ENCODE measurements around the gene VMP1.
"Not testable (repeated sequence)": the region's sequence is repeated elsewhere in the genome, so short reads cannot be mapped to it uniquely, and the experiment has no call there.

VMP1 gene

DNA sequence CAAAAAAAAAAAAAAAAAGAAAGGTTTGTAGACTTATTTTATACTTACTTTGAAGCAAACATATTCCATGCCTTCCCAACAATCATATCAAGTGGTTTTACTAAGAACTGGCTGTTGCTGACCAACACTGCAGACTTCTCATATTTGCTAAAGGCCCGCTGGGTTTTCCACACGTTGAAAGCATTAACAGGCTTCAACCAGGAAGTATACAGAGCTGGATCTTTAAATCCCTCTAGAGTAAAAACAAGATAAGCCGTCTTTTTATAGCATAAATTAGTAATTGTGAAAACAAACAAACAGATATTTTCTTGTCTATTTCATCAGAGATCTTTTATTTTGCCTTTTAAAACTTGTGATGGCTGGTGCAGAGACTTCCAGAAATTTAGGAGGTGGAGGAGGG, 156.2 kb downstream of the VMP1 start:
- no peak for DNase-seq (ENCODE audit: low spot score)

DNA sequence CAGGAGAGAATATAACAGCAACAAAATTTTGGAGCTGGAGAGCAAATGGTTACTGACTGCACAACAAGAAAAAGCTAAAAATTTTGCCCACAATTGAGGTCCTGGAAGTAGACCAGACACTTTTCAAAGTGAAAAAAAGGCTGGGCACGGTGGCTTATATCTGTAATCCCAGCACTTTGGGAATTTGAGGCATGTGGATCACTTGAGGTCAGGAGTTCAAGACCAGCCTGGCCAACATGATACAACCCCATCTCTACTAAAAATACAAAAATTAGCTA, 162.4 kb downstream of the VMP1 start:
- no peak for DNase-seq (ENCODE audit: low spot score)

DNA sequence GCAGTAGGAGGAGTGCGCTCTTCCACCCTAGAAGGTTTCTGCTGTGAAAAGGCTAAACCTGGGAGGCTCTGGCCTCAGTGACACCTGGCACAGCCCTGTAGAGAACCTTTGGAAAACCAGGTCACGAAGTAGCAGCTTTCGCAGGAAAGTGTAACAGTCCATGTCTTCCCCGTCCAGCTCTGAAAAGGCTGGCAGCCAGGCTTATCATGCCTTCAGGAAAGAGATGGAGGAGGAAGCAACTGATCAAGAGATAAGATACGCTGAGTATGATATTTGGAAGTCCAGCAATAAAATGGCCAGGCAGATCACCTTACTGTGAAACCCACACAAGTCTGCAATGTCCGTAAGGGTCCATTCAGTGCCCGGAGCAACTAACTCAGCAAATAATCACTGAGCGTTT, 163.0 kb downstream of the VMP1 start:
- DNase-seq (ENCODE audit: low spot score): no peak

DNA sequence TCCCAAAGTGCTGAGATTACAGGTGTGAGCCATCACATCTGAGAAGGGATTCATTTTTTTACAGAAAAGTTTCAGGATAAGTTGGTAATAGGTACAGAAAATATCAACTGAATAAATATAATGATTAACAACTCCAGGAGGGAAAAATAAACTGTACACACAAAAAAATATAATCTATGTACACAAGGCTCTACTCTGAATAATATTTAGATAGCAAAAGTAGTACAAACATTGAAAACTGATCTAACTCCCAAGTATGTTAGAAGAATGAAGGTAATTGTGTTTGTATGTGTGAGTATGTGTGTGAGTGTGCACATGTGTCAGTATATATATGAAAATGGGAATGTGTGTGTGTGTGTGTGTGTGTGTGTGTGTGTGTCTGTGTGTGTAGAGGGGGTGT, 164.9 kb downstream of the VMP1 start:
- DNase-seq (ENCODE audit: low spot score): no peak

DNA sequence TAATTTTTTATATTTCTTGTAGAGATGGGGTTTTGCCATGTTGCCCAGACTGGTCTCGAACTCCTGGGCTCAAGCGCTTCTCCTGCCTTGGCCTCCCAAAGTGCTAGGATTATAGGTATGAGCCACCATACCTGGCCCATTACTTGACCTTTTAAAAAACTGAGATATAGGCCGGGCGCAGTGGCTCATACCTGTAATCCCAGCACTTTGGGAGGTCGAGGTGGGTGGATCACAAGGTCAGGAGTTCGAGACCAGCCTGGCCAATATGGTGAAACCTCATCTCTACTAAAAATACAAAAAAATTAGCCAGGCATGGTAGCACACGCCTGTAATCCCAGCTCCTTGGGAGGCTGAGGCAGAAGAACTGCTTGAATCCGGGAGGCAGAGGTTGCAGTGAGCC, 166.0 kb downstream of the VMP1 start:
- DNase-seq (ENCODE audit: low spot score): not testable (repeated sequence)

DNA sequence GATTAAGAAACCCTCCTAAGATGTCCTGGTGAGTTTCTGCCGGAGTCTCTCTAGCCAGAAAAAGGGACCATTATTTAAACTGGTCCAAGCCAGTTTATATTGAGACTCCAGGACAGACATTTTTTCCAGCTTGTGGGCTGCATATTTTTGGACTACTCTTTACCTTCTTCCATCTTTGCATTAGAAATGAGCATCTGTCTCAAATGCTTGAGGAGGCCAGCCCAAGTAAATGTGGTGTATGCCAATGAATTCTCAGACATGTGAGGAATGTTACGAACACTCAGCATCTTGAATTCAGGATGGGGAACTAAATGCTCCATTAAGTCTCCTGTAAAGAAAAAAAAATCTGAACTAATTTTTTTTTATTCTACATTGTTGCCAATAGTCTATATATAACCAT, 166.9 kb downstream of the VMP1 start:
- no peak for DNase-seq (ENCODE audit: low spot score)

DNA sequence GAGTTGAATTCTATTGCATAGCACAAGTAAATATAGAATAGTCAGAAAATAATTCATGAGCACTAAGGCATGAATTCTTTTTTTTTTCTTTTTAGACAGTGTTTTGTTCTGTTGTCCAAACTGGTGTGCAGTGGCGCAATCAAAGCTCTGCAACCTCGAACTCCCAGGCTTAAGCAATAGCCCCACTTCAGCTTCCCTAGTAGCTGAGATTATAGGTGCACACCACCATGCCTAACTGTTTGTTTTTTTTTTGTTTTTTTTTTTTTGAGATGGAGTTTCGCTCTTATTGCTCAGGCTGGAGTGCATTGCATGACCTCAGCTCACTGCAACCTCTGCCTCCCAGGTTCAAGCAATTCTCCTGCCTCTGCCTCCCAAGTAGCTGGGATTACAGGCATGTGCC, 168.7 kb downstream of the VMP1 start:
- DNase-seq (ENCODE audit: low spot score): no peak

DNA sequence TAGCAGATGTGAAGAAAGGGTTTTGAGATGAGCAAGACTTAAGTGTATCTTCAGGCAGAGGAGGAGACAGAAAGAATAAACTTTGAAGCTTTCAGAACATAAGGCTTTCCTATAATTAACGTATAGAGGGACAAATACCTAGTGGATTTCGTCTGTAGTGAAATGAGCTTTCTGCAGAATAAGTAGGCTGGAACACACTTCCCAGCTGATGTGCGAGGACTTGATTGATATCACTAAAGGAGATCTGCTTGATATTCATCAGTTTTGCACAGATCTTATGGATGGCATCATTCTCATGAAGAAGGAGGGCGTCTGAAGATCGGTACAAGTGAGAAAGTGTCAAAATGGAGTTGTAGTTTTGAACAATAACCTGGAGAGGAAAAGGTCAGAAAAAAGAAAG, 170.5 kb downstream of the VMP1 start:
- DNase-seq (ENCODE audit: low spot score): no peak

DNA sequence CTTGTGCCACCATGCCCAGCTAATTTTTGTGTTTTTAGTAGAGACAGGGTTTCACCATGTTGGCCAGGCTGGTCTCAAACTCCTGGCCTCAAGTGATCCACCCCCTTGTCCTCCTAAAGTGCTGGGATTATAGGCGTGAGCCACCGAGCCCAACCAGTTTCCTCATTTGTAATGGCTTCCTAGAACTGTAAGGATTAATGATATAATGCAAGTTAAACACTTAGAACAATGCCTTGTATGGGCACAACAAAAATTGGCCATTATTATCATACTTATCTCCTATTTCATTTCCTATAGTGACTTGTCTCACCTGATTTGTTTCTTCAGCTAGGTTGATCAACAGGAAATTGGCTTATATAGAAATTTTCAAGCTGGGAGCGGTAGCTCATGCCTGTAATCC, 171.2 kb downstream of the VMP1 start:
- no peak for DNase-seq (ENCODE audit: low spot score)

DNA sequence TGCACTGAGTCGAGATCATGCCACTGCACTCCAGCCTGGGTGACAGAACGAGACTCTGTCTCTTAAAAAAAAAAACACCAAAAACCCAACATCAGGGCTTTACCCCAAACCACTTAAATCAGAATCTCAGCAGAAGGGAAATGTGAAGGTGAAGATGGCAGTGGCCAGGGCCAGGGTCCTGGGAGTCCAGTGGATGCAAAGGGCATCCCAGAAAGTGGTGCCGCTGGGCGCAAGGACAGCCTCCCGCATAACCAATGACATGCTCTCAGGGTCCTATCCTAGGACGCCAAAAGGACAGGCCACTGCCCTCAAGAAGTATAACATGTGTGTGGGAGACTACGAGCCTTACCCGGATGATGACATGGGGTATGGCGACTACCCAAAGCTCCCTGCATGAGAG, 177.4 kb downstream of the VMP1 start:
- DNase-seq (ENCODE audit: low spot score): no peak

DNA sequence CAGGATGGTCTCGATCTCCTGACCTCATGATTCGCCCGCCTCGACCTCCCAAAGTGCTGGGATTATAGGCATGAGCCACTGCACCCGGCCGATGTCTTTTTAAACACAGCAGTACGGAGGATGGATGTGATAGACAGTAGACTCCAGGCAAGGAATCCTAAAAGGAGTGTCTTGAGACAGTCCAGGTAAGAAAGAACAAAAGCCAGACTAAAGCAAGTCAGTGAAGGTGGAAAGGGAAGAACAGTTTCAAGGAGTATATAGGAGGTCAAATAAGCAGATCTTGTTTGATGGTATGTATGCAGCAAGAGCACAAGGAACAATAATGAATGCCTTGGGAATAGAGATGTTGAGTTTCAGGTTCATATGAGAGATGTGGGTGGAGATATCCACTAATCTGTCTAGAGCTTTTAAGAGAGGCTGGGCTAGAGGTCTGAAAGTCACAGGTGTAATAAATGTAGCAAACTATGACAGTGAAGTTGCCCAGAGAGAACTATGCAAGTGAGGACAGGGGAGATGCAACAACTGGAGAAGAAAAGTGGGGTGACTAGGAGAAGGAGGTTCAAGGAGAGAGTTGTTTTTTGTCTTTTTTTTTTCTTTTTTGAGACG, 180.8 kb downstream of the VMP1 start:
- DNase-seq (ENCODE audit: low spot score): no peak

DNA sequence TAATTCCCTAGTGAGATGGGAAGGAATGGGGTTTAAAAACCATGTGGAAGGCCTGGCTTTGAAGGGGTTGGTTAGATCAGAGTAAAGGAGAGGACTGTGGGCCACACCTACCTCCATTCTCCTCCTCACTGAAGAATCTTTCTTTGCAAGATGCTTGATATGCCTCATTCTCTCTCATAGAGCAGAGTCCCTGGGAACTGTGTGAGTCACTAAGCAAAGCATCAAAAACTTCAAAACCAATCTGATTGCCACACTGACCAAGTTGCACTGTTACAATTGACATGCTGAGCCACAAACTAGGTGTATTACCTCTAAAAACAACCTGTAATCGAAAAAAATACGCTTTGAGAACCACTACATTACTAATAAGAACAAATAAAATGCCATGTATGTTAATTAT, 183.3 kb downstream of the VMP1 start:
- DNase-seq (ENCODE audit: low spot score): peak; percentile 66

All from RKO (cell line).